HepG2 (cell line): ENCODE results near the gene PLIN5. TPM values are rescaled to one million over a fixed set of nuclear protein-coding genes. Genes with fewer than 3 reads are reported as not detected.

Experiments
- DMAP1 ChIP-seq: IDR thresholded peaks from 2 replicates; pipeline ENCODE4 v1.6.1; 2016
- FOXA1 ChIP-seq, 2 experiments: fragments of 450-650 bp in 1 of 2; sonication (generic) in 1 of 2; formaldehyde crosslinking in 1 of 2; IDR thresholded peaks; 2 replicates each; pipeline versions ENCODE4 v1.4.0 to v1.6.1; 2016 to 2020; ENCODE audit warnings: missing genetic modification reagents in 1 of 2
- FOXK2 ChIP-seq: fragments of 450-650 bp; IDR thresholded peaks from 2 replicates; pipeline ENCODE4 v1.6.1; 2016
- FOXP1 ChIP-seq, 2 experiments: fragments of 450-650 bp in 1 of 2; IDR thresholded peaks; 2 replicates each; pipeline ENCODE4 v1.6.1; 2017 to 2018; ENCODE audit warnings: antibody characterized with exemption in 1 of 2
- HOXA7 ChIP-seq: sonication (generic); formaldehyde crosslinking; IDR thresholded peaks from 2 replicates; pipeline ENCODE4 v1.8.1; 2022; ENCODE audit warnings: mild to moderate bottlenecking, missing genetic modification reagents, moderate library complexity
- MEIS1 ChIP-seq: sonication (generic); formaldehyde crosslinking; IDR thresholded peaks from 2 replicates; pipeline ENCODE4 v1.9.0; 2021; ENCODE audit warnings: mild to moderate bottlenecking, missing genetic modification reagents, moderate library complexity, borderline replicate concordance
- RBM22 ChIP-seq: fragments of 200-400 bp; formaldehyde crosslinking; optimal IDR thresholded peaks from 2 replicates; pipeline ENCODE3; 2017; ENCODE audit warnings: mild to moderate bottlenecking, low read length, moderate library complexity
- STAT6 ChIP-seq: sonication (generic); formaldehyde crosslinking; IDR thresholded peaks from 2 replicates; pipeline ENCODE4 v1.4.0; 2020; ENCODE audit warnings: missing genetic modification reagents, mild to moderate bottlenecking, borderline replicate concordance
- ZBTB3 ChIP-seq: sonication (generic); formaldehyde crosslinking; IDR thresholded peaks from 2 replicates; pipeline ENCODE4 v1.4.0; 2020; ENCODE audit warnings: low read depth, mild to moderate bottlenecking, moderate library complexity, missing genetic modification reagents, borderline replicate concordance
- ZFP37 ChIP-seq: sonication (generic); formaldehyde crosslinking; IDR thresholded peaks from 2 replicates; pipeline ENCODE4 v1.4.0; 2020; ENCODE audit warnings: missing genetic modification reagents, borderline replicate concordance
- ZNF121 ChIP-seq: sonication (generic); formaldehyde crosslinking; IDR thresholded peaks from 2 replicates; pipeline ENCODE4 v1.5.0; 2020; ENCODE audit warnings: mild to moderate bottlenecking, missing genetic modification reagents
- ZNF3 ChIP-seq: IDR thresholded peaks from 2 replicates; pipeline ENCODE4 v1.7.0; 2017; ENCODE audit warnings: inconsistent platforms
- ZNF44 ChIP-seq: sonication (generic); formaldehyde crosslinking; IDR thresholded peaks from 2 replicates; pipeline ENCODE4 v1.5.1; 2020; ENCODE audit warnings: mild to moderate bottlenecking, missing genetic modification reagents
- ZSCAN12 ChIP-seq: sonication (generic); formaldehyde crosslinking; IDR thresholded peaks from 2 replicates; pipeline ENCODE4 v1.9.0; 2021; ENCODE audit warnings: mild to moderate bottlenecking, missing genetic modification reagents
- polyA plus RNA-seq, 8 experiments: library from polyadenylated mRNA; depleted of rRNA in 3 of 8; stranded (reverse) in 7 of 8; unstranded in 1 of 8; fragments of >200 nt; fragmentation: Illumina TruSeq in 4 of 8; extraction: Trizol in 4 of 8; gene quantifications; 2 replicates each; pipeline versions ENCODE4 v1.2.1 to v1.2.3, GENCODE V29; 2011 to 2016; ENCODE audit warnings: low read depth in 4 of 8, missing spikeins in 1 of 8, mixed read lengths in 1 of 8; ENCODE audit not compliant: insufficient read depth in 1 of 8
- total RNA-seq, 5 experiments: library from RNA; depleted of rRNA; stranded (reverse); fragments of >200 nt; fragmentation: Illumina TruSeq; extraction: Trizol; gene quantifications; 2 replicates each; pipeline ENCODE4 v1.2.3, GENCODE V29; 2016; ENCODE audit warnings: low read depth in 1 of 5
- TF ChIP-seq, protein P1 (sequence below), 2 experiments: sonication (generic) in 1 of 2; formaldehyde crosslinking in 1 of 2; IDR thresholded peaks; 2 replicates each; pipeline versions ENCODE4 v1.6.1 to v1.9.0; 2014 to 2022; ENCODE audit warnings: antibody characterized with exemption in 1 of 2, borderline replicate concordance in 1 of 2, inconsistent platforms in 1 of 2, low read depth in 1 of 2, missing genetic modification reagents in 1 of 2
- TF ChIP-seq, protein P2 (sequence below): sonication (generic); formaldehyde crosslinking; IDR thresholded peaks from 2 replicates; pipeline ENCODE4 v1.5.0; 2020; ENCODE audit warnings: missing genetic modification reagents, mild to moderate bottlenecking, borderline replicate concordance
- TF ChIP-seq, protein P3 (sequence below): sonication (generic); formaldehyde crosslinking; IDR thresholded peaks from 2 replicates; pipeline ENCODE4 v1.8.0; 2022; ENCODE audit warnings: mild to moderate bottlenecking, missing genetic modification reagents, moderate library complexity

The PLIN5 gene
- total and polyA plus RNA-seq, 2 of the 13 experiments (the other 11 are each of a cell fraction or from before 2014, with no cell fraction given) = 1.8 to 4.8 TPM

DNA sequence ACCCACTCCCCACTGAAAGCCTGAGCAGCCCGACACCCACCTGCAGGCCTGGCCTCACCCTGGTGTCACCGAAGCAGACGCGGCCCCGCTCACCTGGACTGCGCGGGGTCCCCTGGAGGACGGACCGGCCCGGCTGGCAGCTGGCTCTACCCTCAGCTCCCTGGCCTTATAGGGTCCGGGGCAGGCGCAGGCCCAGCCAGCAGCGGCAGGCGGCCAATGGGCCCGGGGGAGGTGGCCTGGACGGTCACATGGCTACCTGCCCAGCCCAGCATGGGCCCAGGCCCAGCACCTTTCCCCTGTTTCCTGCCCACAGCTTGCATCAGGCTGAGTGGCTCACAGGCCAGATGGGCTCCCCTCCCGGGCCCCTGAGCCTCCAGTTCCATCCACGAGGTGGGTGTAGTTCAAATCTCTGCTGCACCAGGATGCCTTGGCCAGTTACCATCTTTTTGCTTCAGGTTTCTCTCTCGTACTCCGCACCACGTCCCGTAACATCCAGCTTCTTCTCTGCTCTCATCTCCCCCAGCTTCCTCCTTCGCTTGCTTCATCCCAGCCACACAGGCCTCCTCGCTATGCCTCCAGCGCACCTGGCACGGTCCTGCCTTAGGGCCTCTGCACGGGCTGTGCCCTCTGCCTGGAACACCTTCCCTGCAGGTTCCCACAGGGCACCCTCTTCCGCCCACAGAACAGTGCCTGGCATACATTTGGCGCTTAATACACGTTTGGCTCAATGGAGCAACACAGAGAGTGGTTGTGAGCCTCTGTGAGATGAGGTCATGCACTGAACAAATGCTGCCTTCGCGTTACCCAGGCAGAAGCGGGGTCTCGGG lies 16.5 kb downstream of the PLIN5 start, which contains the start of gene PLIN4 (continued):
- TF ChIP-seq, protein P1, sequence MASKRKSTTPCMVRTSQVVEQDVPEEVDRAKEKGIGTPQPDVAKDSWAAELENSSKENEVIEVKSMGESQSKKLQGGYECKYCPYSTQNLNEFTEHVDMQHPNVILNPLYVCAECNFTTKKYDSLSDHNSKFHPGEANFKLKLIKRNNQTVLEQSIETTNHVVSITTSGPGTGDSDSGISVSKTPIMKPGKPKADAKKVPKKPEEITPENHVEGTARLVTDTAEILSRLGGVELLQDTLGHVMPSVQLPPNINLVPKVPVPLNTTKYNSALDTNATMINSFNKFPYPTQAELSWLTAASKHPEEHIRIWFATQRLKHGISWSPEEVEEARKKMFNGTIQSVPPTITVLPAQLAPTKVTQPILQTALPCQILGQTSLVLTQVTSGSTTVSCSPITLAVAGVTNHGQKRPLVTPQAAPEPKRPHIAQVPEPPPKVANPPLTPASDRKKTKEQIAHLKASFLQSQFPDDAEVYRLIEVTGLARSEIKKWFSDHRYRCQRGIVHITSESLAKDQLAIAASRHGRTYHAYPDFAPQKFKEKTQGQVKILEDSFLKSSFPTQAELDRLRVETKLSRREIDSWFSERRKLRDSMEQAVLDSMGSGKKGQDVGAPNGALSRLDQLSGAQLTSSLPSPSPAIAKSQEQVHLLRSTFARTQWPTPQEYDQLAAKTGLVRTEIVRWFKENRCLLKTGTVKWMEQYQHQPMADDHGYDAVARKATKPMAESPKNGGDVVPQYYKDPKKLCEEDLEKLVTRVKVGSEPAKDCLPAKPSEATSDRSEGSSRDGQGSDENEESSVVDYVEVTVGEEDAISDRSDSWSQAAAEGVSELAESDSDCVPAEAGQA (IDR thresholded peaks at IDR 0.05; ENCODE audit: low read depth) = no peak
- TF ChIP-seq, protein P1 (CRISPR knock-in tag; IDR thresholded peaks at IDR 0.05; ENCODE audit: borderline replicate concordance) = no peak
- TF ChIP-seq ZSCAN12 (CRISPR knock-in tag) (no peak), DMAP1 (CRISPR knock-in tag) (peak; percentile 35; the same call in 1 of the 2 replicates), ZNF121 (CRISPR knock-in tag) (no peak), FOXP1 (IDR thresholded peaks at IDR 0.05) (no peak), FOXP1 (CRISPR knock-in tag; IDR thresholded peaks at IDR 0.05) (no peak), ZNF44 (CRISPR knock-in tag) (no peak), STAT6 (CRISPR knock-in tag) (no peak), ZBTB3 (CRISPR knock-in tag) (no peak), ZNF3 (CRISPR knock-in tag) (no peak), FOXA1 (IDR thresholded peaks at IDR 0.05) (no peak), FOXA1 (CRISPR knock-in tag; IDR thresholded peaks at IDR 0.05) (no peak), RBM22 (no peak), MEIS1 (no peak), FOXK2 (no peak), HOXA7 (CRISPR knock-in tag) (no peak), ZFP37 (no peak)
- TF ChIP-seq, protein P2, sequence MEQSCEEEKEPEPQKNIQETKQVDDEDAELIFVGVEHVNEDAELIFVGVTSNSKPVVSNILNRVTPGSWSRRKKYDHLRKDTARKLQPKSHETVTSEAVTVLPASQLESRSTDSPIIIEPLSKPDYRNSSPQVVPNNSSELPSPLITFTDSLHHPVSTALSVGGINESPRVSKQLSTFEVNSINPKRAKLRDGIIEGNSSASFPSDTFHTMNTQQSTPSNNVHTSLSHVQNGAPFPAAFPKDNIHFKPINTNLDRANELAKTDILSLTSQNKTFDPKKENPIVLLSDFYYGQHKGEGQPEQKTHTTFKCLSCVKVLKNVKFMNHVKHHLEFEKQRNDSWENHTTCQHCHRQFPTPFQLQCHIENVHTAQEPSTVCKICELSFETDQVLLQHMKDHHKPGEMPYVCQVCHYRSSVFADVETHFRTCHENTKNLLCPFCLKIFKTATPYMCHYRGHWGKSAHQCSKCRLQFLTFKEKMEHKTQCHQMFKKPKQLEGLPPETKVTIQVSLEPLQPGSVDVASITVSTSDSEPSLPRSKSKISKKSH (CRISPR knock-in tag) = peak; percentile 39; the same call in 1 of the 2 replicates
- TF ChIP-seq, protein P3, sequence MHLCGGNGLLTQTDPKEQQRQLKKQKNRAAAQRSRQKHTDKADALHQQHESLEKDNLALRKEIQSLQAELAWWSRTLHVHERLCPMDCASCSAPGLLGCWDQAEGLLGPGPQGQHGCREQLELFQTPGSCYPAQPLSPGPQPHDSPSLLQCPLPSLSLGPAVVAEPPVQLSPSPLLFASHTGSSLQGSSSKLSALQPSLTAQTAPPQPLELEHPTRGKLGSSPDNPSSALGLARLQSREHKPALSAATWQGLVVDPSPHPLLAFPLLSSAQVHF = no peak
